ENCODE results near the gene CDH24.
"Not testable (repeated sequence)": the region's sequence is repeated elsewhere in the genome, so short reads cannot be mapped to it uniquely, and the experiment has no call there.

CDH24 gene

GRCh38 chr14:23015618-23016017 is 41.7 kb downstream of the CDH24 start:
- no peak for DNase-seq

- DNase-seq, result not testable (repeated sequence)
Measured at GRCh38 chr14:23013749-23014054, 43.6 kb downstream of the CDH24 start.

GRCh38 chr14:23013054-23013748 is 44.1 kb downstream of the CDH24 start:
- no peak for DNase-seq

GRCh38 chr14:23009939-23010726 is 47.2 kb downstream of the CDH24 start, which contains the start of gene C14orf93:
C14orf93 (minus strand) TSS chr14:23010143; CDS start chr14:22999023, 11,120 bp downstream.
- peak; percentile 76 for DNase-seq

- DNase-seq, result no peak
Measured at GRCh38 chr14:23009483-23009938, 47.8 kb downstream of the CDH24 start.

- no peak for DNase-seq
Measured at GRCh38 chr14:23008831-23009230, 48.5 kb downstream of the CDH24 start.

GRCh38 chr14:23006544-23007419 is 50.5 kb downstream of the CDH24 start:
- peak; percentile 95 for DNase-seq

GRCh38 chr14:23006188-23006534 is 51.2 kb downstream of the CDH24 start:
- DNase-seq, result no peak

- no peak for DNase-seq
Measured at GRCh38 chr14:23005451-23006187, 51.7 kb downstream of the CDH24 start.

- not testable (repeated sequence) for DNase-seq
Measured at GRCh38 chr14:23004274-23004673, 53.0 kb downstream of the CDH24 start.

GRCh38 chr14:23002592-23002991 is 54.7 kb downstream of the CDH24 start:
- no peak for DNase-seq

- DNase-seq, result no peak
Measured at GRCh38 chr14:23000860-23001259, 56.5 kb downstream of the CDH24 start.

- no peak for DNase-seq
Measured at GRCh38 chr14:22998329-22999012, 58.8 kb downstream of the CDH24 start.

- DNase-seq, result no peak
Measured at GRCh38 chr14:22997676-22998323, 59.5 kb downstream of the CDH24 start.
